Inferior parietal cortex (tissue), 1 donor: ENCODE data around the gene CTXN1.
"Not testable (repeated sequence)": the region's sequence is repeated elsewhere in the genome, so short reads cannot be mapped to it uniquely, and the experiment has no call there.

Experiments
- DNase-seq: peaks from one replicate; pipeline ENCODE4 v3.0.0-alpha.2; 2016; ENCODE audit errors: extremely low spot score

Gene CTXN1

DNA sequence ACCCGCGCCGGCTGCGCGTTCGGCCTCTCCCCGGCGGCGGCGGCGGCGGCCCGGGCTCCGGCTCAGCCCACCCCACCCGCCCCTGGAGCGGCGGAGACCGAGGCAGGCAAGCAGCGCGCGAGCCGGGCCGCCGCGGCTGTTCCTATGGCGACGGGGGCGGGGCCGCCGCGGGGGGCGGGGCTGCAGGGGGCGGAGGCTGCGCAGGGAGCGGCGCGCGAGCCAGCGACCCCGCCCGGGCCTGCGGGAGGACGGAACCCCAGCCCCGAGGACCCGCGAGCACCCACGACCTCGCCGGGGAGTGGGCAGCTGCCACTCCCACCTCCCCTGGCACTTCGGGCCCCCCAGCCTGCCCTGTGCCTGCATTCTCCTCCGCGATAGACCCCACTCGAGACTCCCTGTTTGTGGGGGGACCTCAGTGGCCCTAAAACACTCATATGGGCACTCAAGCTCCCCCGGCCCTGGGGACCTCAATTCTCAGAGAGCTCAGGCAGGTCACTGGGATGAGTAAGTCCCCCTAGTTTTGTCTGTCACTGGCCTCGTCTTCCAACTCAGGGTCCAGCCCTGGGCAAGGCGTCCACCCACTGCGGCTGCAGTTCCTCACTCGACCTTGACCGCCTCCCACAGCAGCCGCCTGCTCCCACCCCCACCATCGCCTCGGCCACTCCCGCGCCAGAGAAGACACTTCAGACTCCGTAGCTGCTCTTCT lies at the start of gene CTXN1:
TSS of gene CTXN1 (minus strand) at position 115 of the 706 bp plus-strand sequence. CDS start 597 bp downstream, outside the sequence.
- no peak for DNase-seq

DNA sequence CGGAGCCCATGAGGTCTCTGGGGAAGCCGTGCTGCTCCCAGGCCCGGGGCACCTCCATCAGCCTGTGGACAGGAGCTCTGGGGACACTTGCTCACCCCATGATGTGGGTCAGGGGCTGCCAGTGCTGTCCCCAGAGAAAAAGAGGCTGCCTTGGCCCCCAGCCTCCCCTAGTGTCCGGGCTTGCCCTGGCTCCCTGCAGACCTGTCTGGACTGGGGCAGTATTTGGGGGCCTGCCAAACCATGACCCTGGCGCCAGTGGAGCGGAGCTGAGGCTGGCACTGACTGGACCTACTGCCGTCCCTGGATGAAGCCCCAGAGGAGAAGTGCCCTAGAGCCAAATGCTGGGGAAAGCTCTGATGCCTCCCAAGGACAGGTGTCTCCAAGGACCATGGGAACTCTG lies 49.1 kb upstream of the CTXN1 start:
- no peak for DNase-seq

DNA sequence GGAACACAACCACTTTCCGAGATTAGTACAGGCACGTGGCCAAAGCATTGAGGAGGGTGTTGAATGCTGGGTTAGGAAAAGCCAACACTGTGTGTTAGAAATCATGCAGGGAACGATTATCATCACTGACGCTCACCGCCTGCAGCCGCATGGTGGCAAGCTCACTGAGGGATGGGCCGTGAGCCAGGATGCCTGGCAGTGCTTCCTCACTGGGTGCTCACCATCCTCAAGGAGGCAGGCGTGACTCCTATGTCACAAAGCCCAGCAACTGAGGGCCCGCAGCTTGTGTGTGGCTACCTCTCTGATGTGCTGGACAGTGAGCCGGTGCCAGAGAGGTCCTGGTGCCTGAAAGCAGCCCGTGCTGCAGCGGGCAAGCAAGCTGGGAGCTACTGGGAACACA lies 47.9 kb upstream of the CTXN1 start:
- peak; percentile 61 for DNase-seq

DNA sequence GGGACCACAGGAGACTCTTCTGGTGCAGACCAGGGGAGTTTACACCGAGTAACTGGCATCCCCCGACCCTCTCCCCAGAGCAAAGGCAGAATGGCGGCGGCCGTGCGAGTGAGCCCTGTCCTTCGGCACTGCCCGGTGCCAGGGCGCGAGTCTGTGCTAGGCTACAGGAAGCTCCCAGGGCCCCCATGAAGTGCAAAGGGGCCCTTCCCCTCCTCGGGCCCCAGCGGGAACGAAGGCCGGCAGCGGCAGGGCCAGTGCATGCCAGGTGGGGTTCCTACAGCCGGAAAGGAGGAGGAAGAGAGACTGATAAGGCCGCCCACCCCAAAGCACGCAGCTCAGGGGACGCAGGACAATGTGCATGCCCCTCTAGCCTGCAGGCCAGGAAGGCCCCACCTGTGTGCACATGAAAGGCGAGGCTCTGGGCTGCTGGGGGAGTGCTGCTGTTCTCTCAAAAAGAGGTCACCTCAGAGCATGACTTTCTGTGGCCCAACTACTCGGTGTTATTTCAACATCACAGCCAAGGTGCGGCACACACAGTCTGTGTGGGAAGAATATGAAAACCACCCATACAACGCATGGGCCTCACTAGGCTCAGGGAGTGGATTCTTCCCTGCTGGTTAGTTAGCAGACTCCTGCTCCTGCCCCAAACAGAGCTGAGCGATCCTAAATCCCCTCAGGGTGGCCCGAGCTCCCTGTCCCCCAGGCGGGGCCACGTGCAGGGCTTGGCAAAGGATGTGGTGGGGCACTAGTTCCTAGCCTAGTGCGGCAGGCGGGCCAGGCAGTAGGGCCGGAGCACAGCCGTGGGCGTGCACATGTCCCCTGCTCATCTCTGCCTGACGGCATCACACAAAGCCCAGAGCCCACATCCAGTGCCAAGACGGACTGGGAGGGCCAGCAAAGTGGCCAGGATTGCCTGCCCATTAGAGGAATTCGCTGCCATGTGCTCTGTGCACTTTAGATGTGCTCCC lies 45.9 kb upstream of the CTXN1 start:
- DNase-seq, result no peak

DNA sequence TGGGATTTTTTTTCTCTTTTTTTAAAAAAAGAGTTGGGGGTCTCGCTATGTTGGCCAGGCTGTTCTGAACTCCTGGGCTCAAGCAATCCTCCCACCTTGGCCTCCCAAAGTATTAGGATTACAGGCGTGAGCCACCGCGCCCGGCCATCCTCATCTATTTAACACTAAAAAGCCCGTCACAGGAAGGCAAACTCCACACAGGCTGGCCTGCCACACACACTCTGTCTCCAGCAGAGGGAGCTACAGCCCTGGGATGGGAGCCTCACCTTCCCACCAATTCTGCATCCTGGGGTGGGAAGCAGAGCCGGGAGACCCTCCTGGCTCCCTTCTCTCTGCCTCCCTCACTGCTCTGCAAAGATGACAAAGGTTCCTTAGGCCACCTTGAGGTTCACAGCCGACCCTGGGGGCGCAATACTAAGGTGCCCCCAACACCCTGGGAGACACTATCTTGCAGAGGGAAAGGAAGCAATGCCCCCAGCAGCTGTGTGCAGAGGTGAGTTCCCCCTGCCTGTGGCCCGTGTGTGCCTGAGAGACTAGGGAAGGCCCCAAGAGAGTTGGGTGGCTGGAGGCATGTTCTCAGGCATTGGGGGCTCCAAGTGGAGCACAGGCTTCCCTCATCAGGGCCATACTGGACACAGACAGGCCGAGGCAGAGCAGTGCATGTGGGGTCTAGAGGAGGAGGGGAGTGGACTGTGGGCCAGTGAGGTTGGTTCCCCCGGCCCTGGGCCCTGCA lies 44.9 kb upstream of the CTXN1 start:
- peak; percentile 51 for DNase-seq

DNA sequence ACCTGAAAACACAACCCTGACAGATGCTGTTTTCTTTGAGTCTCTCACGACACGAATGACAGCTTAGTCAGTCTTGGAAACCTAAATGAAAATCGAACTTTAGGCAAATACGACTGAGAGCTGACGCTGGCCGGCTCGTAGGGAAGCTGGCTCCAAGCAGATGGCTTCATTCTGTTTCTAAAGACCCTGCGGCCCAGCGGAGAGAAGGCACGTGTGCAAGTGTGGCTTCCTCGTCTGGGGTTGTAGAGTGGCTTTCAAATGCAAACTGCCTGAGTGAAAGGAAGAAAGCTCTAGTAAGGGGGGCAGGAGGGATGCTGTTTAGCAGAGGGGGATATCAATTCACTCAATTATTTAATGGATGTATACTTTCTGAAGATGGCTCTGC lies 43.6 kb upstream of the CTXN1 start:
- DNase-seq, result no peak

DNA sequence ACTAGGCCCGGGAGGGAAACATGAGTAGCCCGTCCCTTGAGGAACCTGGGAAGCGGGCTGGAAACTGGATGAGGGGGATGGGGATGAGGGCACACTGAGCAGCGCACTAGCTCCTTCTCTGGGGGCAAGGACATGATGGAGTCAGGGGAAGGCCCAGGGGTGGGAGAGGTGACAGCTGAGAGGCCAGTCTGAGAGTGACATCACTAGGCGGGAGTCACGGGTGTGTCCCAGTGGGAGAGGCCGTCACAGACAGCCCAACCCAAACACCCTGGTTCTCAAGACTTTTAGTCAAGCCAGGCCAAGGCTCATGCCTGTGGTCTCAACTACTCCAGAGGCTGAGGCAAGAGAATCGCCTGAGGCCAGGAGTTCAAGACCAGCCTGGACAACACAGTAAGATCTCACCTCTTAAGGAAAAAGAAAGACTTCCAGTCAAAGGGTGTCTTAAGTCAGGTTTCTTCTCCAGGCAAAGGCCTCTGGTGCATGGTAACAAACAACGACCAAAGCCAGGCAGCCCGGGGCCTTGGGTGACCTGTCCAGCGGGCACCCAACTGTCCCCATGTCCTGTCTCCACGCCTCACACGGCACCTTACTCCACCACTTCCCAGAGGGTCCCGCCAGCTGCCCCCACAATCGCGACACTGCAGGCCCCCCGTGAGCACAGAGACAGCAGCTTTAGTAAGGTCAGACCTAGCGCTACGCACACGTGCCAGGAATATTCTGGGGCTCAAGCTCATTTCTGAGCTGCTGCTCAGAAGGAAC lies 43.0 kb upstream of the CTXN1 start:
- DNase-seq, result no peak

DNA sequence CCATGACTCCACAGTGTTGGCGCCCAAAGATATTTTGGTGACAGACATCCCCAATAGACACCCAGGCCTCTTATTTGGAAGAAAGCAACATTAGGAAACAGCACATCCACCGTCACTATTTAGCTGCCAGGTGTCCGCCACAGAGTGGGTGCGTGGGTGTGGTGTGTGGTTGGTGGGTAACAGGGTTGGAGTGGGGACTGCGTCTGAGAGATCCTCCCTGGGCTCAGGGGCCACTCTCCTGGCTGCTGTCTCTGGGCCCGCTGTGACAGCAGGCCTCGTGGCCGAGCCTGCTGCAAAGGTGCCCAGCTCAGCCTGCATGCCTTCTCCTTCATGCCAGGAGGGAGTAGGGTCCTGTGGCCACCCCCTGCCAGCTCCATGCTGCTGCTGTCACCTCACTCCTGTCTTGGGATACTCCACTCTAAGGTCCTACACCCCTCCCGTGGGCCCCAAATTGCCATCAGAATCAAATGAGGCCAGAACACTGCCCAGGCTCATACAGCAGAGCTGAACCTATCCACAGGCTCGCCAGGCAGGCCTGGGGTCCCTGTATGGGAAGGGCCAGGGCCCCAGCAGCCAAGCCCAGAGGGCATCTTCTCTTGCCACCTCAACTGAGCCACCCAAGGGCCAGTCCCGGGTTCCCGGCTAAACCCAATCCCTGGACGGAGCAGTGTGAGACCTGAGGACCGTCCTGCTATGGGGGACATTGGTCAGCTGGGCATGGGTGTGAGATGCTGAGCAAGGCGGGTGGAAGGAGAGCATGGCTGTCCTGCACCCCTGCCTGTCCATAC lies 42.3 kb upstream of the CTXN1 start:
- DNase-seq, result no peak

DNA sequence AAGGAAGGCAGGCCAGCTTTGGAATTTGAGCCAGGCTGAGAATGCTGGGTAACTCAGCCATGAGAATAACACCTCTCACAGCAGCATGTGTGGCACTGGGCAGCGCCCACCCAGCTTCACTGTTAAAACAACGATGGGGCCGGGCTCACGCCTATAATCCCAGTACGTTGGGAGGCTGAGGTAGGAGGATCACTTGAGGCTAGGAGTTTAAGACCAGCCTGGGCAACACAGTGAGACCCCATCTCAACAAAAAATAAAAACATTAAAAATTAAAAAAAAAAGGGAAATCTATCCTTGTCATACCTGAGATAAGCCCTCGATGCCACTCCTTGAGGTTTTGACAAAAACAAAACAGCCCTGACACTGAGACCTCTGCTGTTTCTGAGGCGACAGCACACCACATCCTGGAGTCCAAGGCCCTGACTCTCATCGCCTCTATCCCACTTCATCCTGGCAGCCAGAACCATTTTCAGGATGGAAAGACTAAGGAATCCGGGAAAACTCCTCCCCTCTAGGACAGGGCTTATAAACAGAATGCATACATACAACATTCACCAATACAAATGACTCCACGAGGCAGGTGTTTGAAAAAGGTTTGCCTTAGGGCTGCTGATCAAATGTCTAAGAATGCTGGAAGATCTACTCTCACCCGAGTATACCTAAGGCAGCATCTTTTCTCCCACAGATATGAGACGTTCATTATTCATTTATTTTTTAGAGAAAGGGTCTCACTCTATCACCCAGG lies 40.2 kb upstream of the CTXN1 start:
- no peak for DNase-seq

DNA sequence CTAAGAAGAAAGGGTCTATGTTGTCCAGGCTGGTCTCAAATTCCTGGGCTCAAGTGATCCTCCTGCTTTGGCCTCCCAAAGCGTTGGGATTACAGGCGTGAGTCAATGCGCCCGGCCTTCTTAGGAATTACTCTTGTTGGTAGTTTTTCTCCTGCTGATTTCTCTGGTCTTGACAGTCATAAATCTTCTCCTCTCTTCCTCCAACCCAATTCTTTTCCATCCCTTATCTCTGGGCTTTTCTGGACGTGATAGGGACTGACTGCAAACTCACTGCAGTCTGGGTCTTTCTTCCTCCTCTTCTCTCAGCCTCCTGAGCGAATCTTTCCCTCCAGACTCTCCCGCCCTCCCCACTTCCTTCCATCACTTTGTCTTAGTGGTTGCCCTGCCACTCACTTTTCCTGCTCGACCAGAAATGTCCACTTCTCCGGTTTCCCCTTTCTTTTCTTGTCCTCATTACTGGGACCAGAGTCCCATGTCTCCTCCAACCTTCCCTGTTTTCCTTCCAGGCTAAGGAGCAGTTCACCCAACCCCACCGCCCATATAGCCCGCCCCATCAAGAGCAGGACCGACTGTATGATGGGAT lies 39.4 kb upstream of the CTXN1 start:
- DNase-seq, result no peak

DNA sequence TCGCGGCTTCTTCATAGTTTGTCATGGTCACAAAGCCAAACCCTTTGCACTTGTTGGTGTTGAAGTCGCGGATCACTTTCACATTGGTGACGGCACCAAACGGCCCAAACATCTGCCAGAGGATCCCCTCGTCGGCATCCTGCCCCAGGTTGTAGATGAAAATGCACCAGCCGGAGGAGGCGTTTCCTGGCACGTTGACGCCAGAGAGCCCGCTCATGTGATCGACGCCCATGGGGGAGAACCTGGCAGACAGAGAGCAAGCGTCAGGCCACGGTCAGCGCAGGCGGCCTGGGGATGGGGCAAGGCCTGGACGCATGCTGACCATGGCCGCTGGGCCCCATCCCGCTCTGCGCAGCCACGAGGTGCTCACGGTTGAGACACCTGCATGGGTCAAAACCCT lies 37.6 kb upstream of the CTXN1 start:
- DNase-seq, result no peak

DNA sequence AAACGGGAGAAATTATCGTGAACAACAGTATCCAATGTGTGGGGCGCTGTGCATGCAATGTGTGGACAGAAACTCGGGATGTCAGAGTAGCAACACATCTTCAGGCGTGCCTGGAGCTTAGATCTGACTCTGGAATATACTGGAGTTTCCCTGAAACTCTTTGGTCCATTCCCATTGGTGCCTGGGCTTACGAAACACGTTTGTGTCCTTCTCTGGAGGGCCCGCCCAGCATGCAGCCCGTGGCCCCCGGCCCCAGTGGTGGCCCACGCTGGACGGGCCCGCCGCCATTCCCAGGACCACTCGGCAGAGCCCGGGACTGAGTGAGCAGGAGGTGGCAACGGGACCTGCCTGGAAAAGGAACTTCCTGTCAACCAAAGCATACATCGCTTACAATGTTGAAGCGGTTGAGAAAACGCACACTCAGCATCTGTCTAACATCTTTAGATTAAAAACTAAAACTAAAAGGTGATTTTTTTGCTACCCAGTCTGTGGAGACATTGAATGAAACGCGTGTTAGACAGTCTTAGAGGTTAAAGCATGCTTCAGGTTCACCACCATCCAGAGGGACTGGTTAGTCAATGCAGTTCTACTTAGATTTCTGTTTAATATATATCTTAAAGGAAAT lies 36.8 kb upstream of the CTXN1 start:
- no peak for DNase-seq

DNA sequence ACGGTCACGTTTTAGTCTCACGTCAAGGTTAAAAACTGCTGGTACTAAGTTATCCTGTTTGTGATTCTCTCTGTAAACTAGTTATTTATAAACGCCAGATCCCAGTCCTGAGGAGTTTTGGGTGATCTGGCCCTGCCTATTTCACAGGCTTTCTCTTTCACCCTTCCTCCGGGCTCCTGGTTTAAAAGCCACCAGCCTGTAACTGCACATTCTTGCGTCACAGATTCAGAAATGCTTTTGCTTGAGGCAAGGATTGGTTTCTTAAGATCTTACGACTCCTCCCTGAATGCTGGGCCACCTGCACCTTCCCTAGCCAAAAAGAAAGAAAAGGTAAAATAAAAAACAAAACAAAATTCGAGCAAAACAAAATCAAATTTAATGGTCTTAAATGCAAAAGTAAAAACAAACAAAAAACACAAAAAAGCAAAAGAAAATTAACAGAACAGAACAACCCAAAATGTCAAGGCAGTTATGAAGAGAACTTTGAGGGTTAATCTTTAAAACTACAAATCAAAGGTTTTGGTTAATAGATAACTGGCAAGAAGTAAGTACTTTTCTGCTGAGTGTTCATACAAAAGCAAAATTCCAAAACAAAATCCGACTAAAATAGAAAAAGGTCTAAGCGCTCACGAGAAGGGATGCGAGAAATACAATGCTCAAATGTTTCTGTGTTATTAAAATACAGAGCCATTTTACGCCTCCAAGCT lies 36.1 kb upstream of the CTXN1 start:
- no peak for DNase-seq

DNA sequence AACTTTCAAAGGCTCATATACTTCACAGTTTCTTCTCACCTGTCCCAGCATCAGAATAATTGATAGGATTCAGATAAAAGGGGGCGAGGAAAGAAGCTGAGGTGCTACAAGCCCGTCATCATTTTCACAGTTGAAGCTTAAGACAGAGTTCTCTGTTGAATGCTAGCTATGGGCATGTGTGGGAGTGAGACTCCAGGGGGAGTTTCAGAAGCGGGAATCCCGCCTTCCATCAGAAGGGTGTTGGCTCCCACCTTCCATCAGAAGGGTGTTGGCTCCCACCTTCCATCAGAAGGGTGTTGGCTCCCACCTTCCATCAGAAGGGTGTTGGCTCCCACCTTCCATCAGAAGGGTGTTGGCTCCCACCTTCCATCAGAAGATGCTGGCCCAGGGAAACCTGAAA lies 35.1 kb upstream of the CTXN1 start:
- not testable (repeated sequence) for DNase-seq

DNA sequence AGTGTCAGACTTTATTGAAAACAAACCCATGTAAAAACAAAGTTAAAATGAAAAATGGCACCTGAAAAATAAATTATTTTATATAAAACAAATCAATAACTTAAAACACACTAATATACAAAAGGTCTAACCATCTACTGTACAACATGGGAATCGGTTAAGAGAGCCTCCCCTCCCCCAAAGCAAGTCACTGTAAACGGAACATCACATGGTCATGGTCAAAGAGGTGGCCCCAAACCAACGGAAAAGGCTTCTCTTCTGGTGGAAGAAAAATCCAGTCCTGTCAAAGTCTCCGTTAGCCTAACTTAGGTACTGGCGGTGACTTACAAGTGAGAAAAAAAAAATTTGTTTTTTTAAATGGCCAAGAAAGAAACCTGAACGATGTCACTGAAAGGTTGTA lies 33.3 kb upstream of the CTXN1 start:
- no peak for DNase-seq

DNA sequence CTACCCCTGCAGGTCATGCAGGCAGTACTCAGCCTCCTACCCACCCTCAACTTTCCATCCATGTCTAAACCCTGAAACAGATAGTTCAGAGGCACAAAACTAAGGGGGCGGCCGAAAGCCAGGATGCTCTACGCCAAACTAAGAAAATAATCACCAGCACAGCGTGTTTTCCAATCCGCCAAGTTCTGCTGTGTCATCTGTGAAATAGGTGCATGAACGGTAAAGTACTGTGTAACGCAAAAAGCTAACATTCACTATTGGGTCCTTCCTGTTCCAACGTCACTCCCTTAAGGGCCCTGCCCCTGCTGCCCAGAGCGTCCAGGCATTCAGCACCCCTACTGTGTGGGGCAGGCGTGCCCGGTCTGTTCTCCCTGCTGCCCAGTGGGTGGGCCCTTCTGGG lies 29.8 kb upstream of the CTXN1 start:
- DNase-seq, result no peak

DNA sequence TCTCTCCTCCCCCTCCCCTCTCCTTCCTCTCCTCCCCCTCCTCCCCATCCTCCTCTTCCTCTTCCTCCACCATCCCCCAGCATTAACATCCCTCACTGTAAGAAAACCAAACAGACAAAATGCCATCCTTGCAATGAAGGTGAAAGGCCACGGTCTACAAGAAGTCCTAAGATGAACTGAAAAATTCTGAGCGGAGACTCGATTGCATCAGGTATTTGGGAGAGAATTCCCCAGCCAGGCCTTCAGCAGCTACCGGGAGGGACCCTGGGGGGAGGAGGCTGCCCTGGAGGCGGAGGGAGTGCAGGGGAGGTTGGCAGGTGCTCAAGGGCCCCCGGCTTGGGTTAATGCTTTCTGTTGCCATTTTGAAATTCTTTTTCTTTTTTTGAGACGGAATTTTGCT lies 27.6 kb upstream of the CTXN1 start:
- no peak for DNase-seq

DNA sequence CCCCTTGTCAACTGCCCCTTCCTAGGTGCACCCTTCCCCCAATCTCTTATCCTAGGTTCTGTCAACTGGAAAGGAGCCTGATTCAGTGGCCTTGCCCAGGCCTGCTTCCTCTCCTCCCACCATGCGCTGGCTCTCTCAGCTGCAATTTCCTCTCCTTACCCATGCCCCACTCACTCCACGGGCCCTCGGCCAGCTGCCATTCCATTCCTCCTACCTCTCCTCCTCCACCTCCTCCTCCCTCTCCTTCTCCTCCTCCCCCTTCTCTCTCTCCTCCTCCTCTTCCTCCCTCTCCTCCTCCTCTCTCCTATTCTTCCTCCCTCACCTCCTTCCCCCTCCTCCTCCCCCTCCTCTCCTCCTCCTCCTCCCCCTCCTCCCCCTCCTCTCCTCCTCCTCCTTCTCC lies 27.1 kb upstream of the CTXN1 start:
- no peak for DNase-seq

DNA sequence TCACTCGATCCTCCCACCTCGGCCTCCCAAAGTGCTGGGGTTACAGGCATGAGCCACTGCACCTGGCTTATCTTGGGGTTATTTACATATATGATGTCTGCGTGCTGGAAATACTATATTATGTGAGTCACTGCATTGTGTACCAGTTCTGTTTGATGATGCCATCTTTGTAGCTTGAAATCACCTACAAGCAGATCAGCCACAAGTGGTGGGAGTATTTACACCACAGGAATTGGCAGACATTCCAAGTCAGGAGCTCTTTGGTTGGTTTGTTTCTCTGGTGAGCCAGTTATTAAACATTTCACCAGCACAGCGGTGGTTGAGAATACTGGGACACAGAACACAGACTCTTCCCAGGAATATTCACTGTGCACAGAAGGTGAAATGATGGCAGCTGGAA lies 22.0 kb upstream of the CTXN1 start:
- DNase-seq, result no peak
